ENCODE data around the gene HGFAC.

Gene HGFAC

GRCh38 chr4:3497523-3498389 lies 56.0 kb downstream of the HGFAC start:
- Histone ChIP-seq H3K4me3 (ENCODE audit: severe bottlenecking) (no peak overlapping the region), H3K27me3 (ENCODE audit: insufficient read depth, poor library complexity, severe bottlenecking) (no peaks in the 10 kb centered on the region), H3K4me1 (ENCODE audit: insufficient read depth, poor library complexity, severe bottlenecking) (no peaks in the 10 kb centered on the region), H3K27ac (ENCODE audit: poor library complexity, severe bottlenecking) (no peak overlapping the region), H3K36me3 (ENCODE audit: low read depth) (peaks cover 10% of the 10 kb centered on the region), H3K9me3 (ENCODE audit: severe bottlenecking) (no peaks in the 10 kb centered on the region)
- DNase-seq (ENCODE audit: low spot score) (no peak), ATAC-seq (ENCODE audit: low read depth) (peak; percentile 8; the same call in 2 of the 3 replicates)
- no peak for TF ChIP-seq CTCF (IDR thresholded peaks at IDR 0.05; ENCODE audit: poor library complexity, severe bottlenecking)

GRCh38 chr4:3498407-3498806 lies 56.6 kb downstream of the HGFAC start:
- ATAC-seq (ENCODE audit: low read depth) (peak; percentile 2; the same call in 1 of the 3 replicates), DNase-seq (ENCODE audit: low spot score) (no peak)
- Histone ChIP-seq H3K4me3 (ENCODE audit: severe bottlenecking) (no peak overlapping the region), H3K27me3 (ENCODE audit: insufficient read depth, poor library complexity, severe bottlenecking) (no peaks in the 10 kb centered on the region), H3K36me3 (ENCODE audit: low read depth) (peaks cover 4% of the 10 kb centered on the region), H3K27ac (ENCODE audit: poor library complexity, severe bottlenecking) (no peak overlapping the region), H3K4me1 (ENCODE audit: insufficient read depth, poor library complexity, severe bottlenecking) (no peaks in the 10 kb centered on the region), H3K9me3 (ENCODE audit: severe bottlenecking) (no peaks in the 10 kb centered on the region)
- TF ChIP-seq CTCF (IDR thresholded peaks at IDR 0.05; ENCODE audit: poor library complexity, severe bottlenecking) = no peak
